HAP-1 (cell line): Measurements from ENCODE around the gene HMGCLL1.

Source experiments
- DNase-seq, 2 experiments: peaks; one replicate each; pipeline ENCODE4 v3.0.0-alpha.2; 2016 to 2020; ENCODE audit warnings: low spot score in 2 of 2
- H3K27me3 ChIP-seq: fragments of 250-450 bp; sonication (Bioruptor Pico); 2 replicates; pipeline ENCODE4 v1.5.1; 2020; ENCODE audit warnings: low read depth, mild to moderate bottlenecking, moderate library complexity
- H3K36me3 ChIP-seq: fragments of 250-450 bp; sonication (Bioruptor Pico); replicated peaks from 2 replicates; pipeline ENCODE4 v1.5.1; 2020; ENCODE audit warnings: mild to moderate bottlenecking
- H3K4me1 ChIP-seq: fragments of 250-450 bp; sonication (Bioruptor Pico); 2 replicates; pipeline ENCODE4 v1.5.1; 2020; ENCODE audit warnings: mild to moderate bottlenecking
- H3K4me3 ChIP-seq: fragments of 250-450 bp; sonication (Bioruptor Pico); 2 replicates; pipeline ENCODE4 v1.5.1; 2020; ENCODE audit warnings: mild to moderate bottlenecking, moderate library complexity
- H3K9me3 ChIP-seq: fragments of 250-450 bp; sonication (Bioruptor Pico); 2 replicates; pipeline ENCODE4 v1.5.1; 2020; ENCODE audit warnings: mild to moderate bottlenecking, moderate library complexity
- in situ Hi-C: fragments of 300-500 bp; cut with MboI; formaldehyde crosslinking; loops from 3 replicates; pipeline ENCODE4 v1.14.3; 2020; ENCODE audit warnings: low sequenced_read_pairs, inconsistent platforms, mixed read lengths

HMGCLL1 gene

GRCh38 chr6:55512904-55513303 lies 66.1 kb downstream of the HMGCLL1 start:
- no peak for DNase-seq
- Histone ChIP-seq H3K9me3 (no peaks in the 10 kb centered on the region), H3K36me3 (no peaks in the 10 kb centered on the region), H3K27me3 (no peaks in the 10 kb centered on the region; the same call in 1 of the 2 replicates), H3K4me1 (no peaks in the 10 kb centered on the region), H3K4me3 (no peak overlapping the region)
- in situ Hi-C loops: no loop called here

- Histone ChIP-seq H3K27me3 (no peaks in the 10 kb centered on the region), H3K4me1 (no peaks in the 10 kb centered on the region), H3K36me3 (no peaks in the 10 kb centered on the region), H3K9me3 (no peaks in the 10 kb centered on the region), H3K4me3 (no peak overlapping the region)
- in situ Hi-C loops: no loop called here
- DNase-seq: no peak
These were observed 67.7 kb downstream of the HMGCLL1 start for GRCh38 chr6:55511122-55511800.

GRCh38 chr6:55499591-55499990 lies 79.4 kb downstream of the HMGCLL1 start:
- H3K36me3 ChIP-seq: no peaks in the 10 kb centered on the region
- in situ Hi-C loops: no loop called here
- H3K4me1 ChIP-seq: no peaks in the 10 kb centered on the region
- H3K9me3 ChIP-seq: no peaks in the 10 kb centered on the region
- no peaks in the 10 kb centered on the region for H3K27me3 ChIP-seq
- no peak for DNase-seq
- no peak overlapping the region for H3K4me3 ChIP-seq

- Histone ChIP-seq H3K27me3 (no peaks in the 10 kb centered on the region), H3K4me3 (no peak overlapping the region), H3K36me3 (no peaks in the 10 kb centered on the region), H3K4me1 (no peaks in the 10 kb centered on the region), H3K9me3 (no peaks in the 10 kb centered on the region)
- no peak for DNase-seq
- in situ Hi-C loops: no loop called here
These were observed 81.3 kb downstream of the HMGCLL1 start for GRCh38 chr6:55497694-55498093.

GRCh38 chr6:55496201-55496600 lies 82.8 kb downstream of the HMGCLL1 start:
- in situ Hi-C loops: no loop called here
- no peaks in the 10 kb centered on the region for H3K9me3 ChIP-seq
- no peak for DNase-seq
- H3K4me3 ChIP-seq: no peak overlapping the region
- no peaks in the 10 kb centered on the region for H3K4me1 ChIP-seq
- no peaks in the 10 kb centered on the region for H3K36me3 ChIP-seq
- no peaks in the 10 kb centered on the region for H3K27me3 ChIP-seq

- H3K36me3 ChIP-seq: no peaks in the 10 kb centered on the region
- in situ Hi-C loops: no loop called here
- no peak overlapping the region for H3K4me3 ChIP-seq
These were observed 83.7 kb downstream of the HMGCLL1 start for GRCh38 chr6:55495277-55495676.

GRCh38 chr6:55494411-55494810 lies 84.6 kb downstream of the HMGCLL1 start:
- H3K9me3 ChIP-seq: no peaks in the 10 kb centered on the region
- H3K36me3 ChIP-seq: no peaks in the 10 kb centered on the region
- H3K4me3 ChIP-seq: no peak overlapping the region
- DNase-seq: no peak
- in situ Hi-C loops: no loop called here
- no peaks in the 10 kb centered on the region for H3K4me1 ChIP-seq
- no peaks in the 10 kb centered on the region for H3K27me3 ChIP-seq

More at GRCh38 chr6:55495277-55495676, 83.7 kb downstream of the HMGCLL1 start:
- Histone ChIP-seq H3K4me1 (no peaks in the 10 kb centered on the region), H3K27me3 (no peaks in the 10 kb centered on the region), H3K9me3 (no peaks in the 10 kb centered on the region)
- no peak for DNase-seq

- H3K9me3 ChIP-seq: no peaks in the 10 kb centered on the region
- in situ Hi-C loops: no loop called here
- no peak for DNase-seq
- H3K27me3 ChIP-seq: no peaks in the 10 kb centered on the region
- no peaks in the 10 kb centered on the region for H3K4me1 ChIP-seq
- no peak overlapping the region for H3K4me3 ChIP-seq
- no peaks in the 10 kb centered on the region for H3K36me3 ChIP-seq
These were observed 86.7 kb downstream of the HMGCLL1 start for GRCh38 chr6:55492259-55492658.

- Histone ChIP-seq H3K9me3 (no peaks in the 10 kb centered on the region), H3K4me1 (no peaks in the 10 kb centered on the region), H3K36me3 (no peaks in the 10 kb centered on the region), H3K4me3 (no peak overlapping the region), H3K27me3 (no peaks in the 10 kb centered on the region)
- in situ Hi-C loops: no loop called here
- DNase-seq: no peak
These were observed 88.1 kb downstream of the HMGCLL1 start for GRCh38 chr6:55490871-55491270.

GRCh38 chr6:55474382-55474781 lies 104.6 kb downstream of the HMGCLL1 start:
- no peak overlapping the region for H3K4me3 ChIP-seq
- H3K27me3 ChIP-seq: 0 out of 2 replicates have a peak, but pooled peaks cover 5% of the 10 kb centered on the region
- H3K9me3 ChIP-seq: no peaks in the 10 kb centered on the region
- no peaks in the 10 kb centered on the region for H3K36me3 ChIP-seq
- DNase-seq: no peak
- H3K4me1 ChIP-seq: no peaks in the 10 kb centered on the region
- in situ Hi-C loops: no loop called here

- DNase-seq: no peak
- in situ Hi-C loops: no loop called here
- Histone ChIP-seq H3K9me3 (no peaks in the 10 kb centered on the region), H3K4me3 (no peak overlapping the region), H3K36me3 (no peaks in the 10 kb centered on the region), H3K4me1 (no peaks in the 10 kb centered on the region), H3K27me3 (0 out of 2 replicates have a peak, but pooled peaks cover 5% of the 10 kb centered on the region)
These were observed 105.3 kb downstream of the HMGCLL1 start for GRCh38 chr6:55473722-55474121.

- DNase-seq: no peak
- Histone ChIP-seq H3K4me1 (no peaks in the 10 kb centered on the region), H3K9me3 (no peaks in the 10 kb centered on the region), H3K36me3 (no peaks in the 10 kb centered on the region), H3K4me3 (no peak overlapping the region), H3K27me3 (no peaks in the 10 kb centered on the region)
- in situ Hi-C loops: no loop called here
These were observed 109.0 kb downstream of the HMGCLL1 start for GRCh38 chr6:55469951-55470366.

- H3K4me3 ChIP-seq: no peak overlapping the region
- H3K36me3 ChIP-seq: no peaks in the 10 kb centered on the region
- H3K4me1 ChIP-seq: no peaks in the 10 kb centered on the region
- in situ Hi-C loops: no loop called here
- no peaks in the 10 kb centered on the region for H3K9me3 ChIP-seq
- DNase-seq: no peak
- no peaks in the 10 kb centered on the region for H3K27me3 ChIP-seq
These were observed 123.0 kb downstream of the HMGCLL1 start for GRCh38 chr6:55456016-55456415.

- in situ Hi-C loops: no loop called here
- Histone ChIP-seq H3K9me3 (no peaks in the 10 kb centered on the region), H3K27me3 (no peaks in the 10 kb centered on the region), H3K4me1 (no peaks in the 10 kb centered on the region), H3K4me3 (no peak overlapping the region), H3K36me3 (no peaks in the 10 kb centered on the region)
- no peak for DNase-seq
These were observed 129.0 kb downstream of the HMGCLL1 start for GRCh38 chr6:55450005-55450404.

- no peaks in the 10 kb centered on the region for H3K9me3 ChIP-seq
- in situ Hi-C loops: no loop called here
- DNase-seq: no peak
These were observed 129.8 kb downstream of the HMGCLL1 start for GRCh38 chr6:55449225-55449624.

More at GRCh38 chr6:55449225-55449624, 129.8 kb downstream of the HMGCLL1 start:
- H3K36me3 ChIP-seq: no peaks in the 10 kb centered on the region
- H3K4me3 ChIP-seq: no peak overlapping the region
- H3K27me3 ChIP-seq: no peaks in the 10 kb centered on the region
- H3K4me1 ChIP-seq: no peaks in the 10 kb centered on the region
